Hepatocyte (in vitro differentiated cells): ENCODE results near the gene FMNL2. TPM values are rescaled to one million over a fixed set of nuclear protein-coding genes. Genes with fewer than 3 reads are reported as not detected.
A peak's percentile ranks its signal among the peaks of the same experiment; 100 is the strongest.

Experiments used
- DNase-seq: peaks from one replicate; pipeline ENCODE4 v3.0.0-alpha.2; 2016; ENCODE audit warnings: low spot score
- H2AFZ ChIP-seq: fragments of 200-600 bp; sonication (generic); 2 replicates; pipeline ENCODE4 v1.6.0; 2016; ENCODE audit warnings: antibody characterized with exemption, mild to moderate bottlenecking
- H3K27ac ChIP-seq: fragments of 200-600 bp; sonication (generic); 2 replicates; pipeline ENCODE4 v1.5.1; 2016; ENCODE audit warnings: mild to moderate bottlenecking
- H3K27me3 ChIP-seq: fragments of 200-600 bp; sonication (generic); 2 replicates; pipeline ENCODE4 v1.6.1; 2016
- H3K36me3 ChIP-seq: fragments of 200-600 bp; sonication (generic); replicated peaks from 2 replicates; pipeline ENCODE4 v1.5.1; 2016; ENCODE audit warnings: low read depth; ENCODE audit not compliant: insufficient read depth
- H3K4me1 ChIP-seq: fragments of 200-600 bp; sonication (generic); 2 replicates; pipeline ENCODE4 v1.5.1; 2016; ENCODE audit warnings: mild to moderate bottlenecking, moderate library complexity; ENCODE audit not compliant: insufficient read depth
- H3K4me2 ChIP-seq: fragments of 200-600 bp; sonication (generic); 2 replicates; pipeline ENCODE4 v1.6.0; 2016
- H3K4me3 ChIP-seq: fragments of 200-600 bp; sonication (generic); 2 replicates; pipeline ENCODE4 v1.5.1; 2016; ENCODE audit warnings: mild to moderate bottlenecking
- H3K79me2 ChIP-seq: fragments of 200-600 bp; sonication (generic); 2 replicates; pipeline ENCODE4 v1.6.0; 2017; ENCODE audit warnings: mild to moderate bottlenecking
- H3K9me2 ChIP-seq: fragments of 200-600 bp; sonication (generic); replicated peaks from 2 replicates; pipeline ENCODE4 v1.6.0; 2017; ENCODE audit warnings: mild to moderate bottlenecking; ENCODE audit not compliant: insufficient read depth
- H3K9me3 ChIP-seq: fragments of 200-600 bp; sonication (generic); 2 replicates; pipeline ENCODE4 v1.5.1; 2016; ENCODE audit warnings: low read depth, mild to moderate bottlenecking
- H4K20me1 ChIP-seq: fragments of 200-600 bp; sonication (generic); 2 replicates; pipeline ENCODE4 v1.6.0; 2016; ENCODE audit warnings: mild to moderate bottlenecking; ENCODE audit not compliant: insufficient read depth, poor library complexity, severe bottlenecking
- EZH2 ChIP-seq: fragments of 200-600 bp; sonication (generic); IDR thresholded peaks from 2 replicates; pipeline ENCODE4 v1.6.1; 2016; ENCODE audit warnings: antibody characterized with exemption, mild to moderate bottlenecking, borderline replicate concordance
- EZH2phosphoT487 ChIP-seq: fragments of 200-600 bp; sonication (generic); IDR thresholded peaks from one replicate; pipeline ENCODE4 v1.6.1; 2018; ENCODE audit warnings: antibody characterized with exemption, mild to moderate bottlenecking, low read depth, moderate library complexity; ENCODE audit not compliant: unreplicated experiment, severe bottlenecking
- WGBS: methylation state at CpG from one replicate; pipeline ENCODE4 v1.1.6; 2016; ENCODE audit warnings: low lambda C conversion rate; ENCODE audit errors: missing lambda C conversion rate; 5-methylcytosine and 5-hydroxymethylcytosine counted together
- polyA plus RNA-seq: library from polyadenylated mRNA; unstranded; fragments of >200 nt; fragmentation: Nextera tagmentation; extraction: Ambion mirVana; gene quantifications from 2 replicates; pipeline ENCODE4 v1.2.1, GENCODE V29; 2016
- total RNA-seq: library from RNA; depleted of rRNA; stranded (reverse); fragments of >200 nt; gene quantifications from 2 replicates; pipeline ENCODE4 v1.2.3, GENCODE V29; 2014
- TF ChIP-seq, protein P1 (sequence below): fragments of 200-600 bp; sonication (generic); IDR thresholded peaks from 2 replicates; pipeline ENCODE4 v1.5.1; 2016; ENCODE audit warnings: antibody characterized with exemption, mild to moderate bottlenecking; ENCODE audit not compliant: poor library complexity

Gene FMNL2
- total and polyA plus RNA-seq, 2 experiments from 2014 or later: 11.7 to 53.6 TPM

DNA sequence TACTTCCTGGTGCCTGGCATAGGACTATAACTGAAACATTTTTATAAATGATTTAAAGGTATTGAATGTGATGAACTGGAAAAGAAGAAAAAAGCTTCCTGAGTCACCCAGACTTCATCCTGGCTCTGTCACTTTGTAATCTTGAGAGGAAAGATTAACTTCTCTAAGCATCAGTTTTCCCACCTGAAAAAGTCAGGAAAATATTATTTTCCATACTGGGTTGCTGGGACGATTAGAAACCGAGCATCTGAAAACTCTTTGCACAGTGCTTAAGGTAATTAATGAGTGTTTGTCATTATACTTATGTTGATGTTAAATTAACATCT lies 71.8 kb downstream of the FMNL2 start:
- DNase-seq: no peak
- Histone ChIP-seq H3K79me2 (peaks cover 93% of the 10 kb centered on the region), H3K9me3 (no peaks in the 10 kb centered on the region), H3K4me3 (no peak overlapping the region), H3K4me1 (peaks cover 20% of the 10 kb centered on the region), H2AFZ (no peak overlapping the region), H4K20me1 (peaks cover 5% of the 10 kb centered on the region), H3K4me2 (peak overlapping the region; percentile 63), H3K9me2 (no peaks in the 10 kb centered on the region), H3K36me3 (no peaks in the 10 kb centered on the region), H3K27ac (peak overlapping the region; percentile 61), H3K27me3 (no peaks in the 10 kb centered on the region)
- TF ChIP-seq EZH2phosphoT487: no peak
- TF ChIP-seq EZH2: no peak
- TF ChIP-seq, protein P1, sequence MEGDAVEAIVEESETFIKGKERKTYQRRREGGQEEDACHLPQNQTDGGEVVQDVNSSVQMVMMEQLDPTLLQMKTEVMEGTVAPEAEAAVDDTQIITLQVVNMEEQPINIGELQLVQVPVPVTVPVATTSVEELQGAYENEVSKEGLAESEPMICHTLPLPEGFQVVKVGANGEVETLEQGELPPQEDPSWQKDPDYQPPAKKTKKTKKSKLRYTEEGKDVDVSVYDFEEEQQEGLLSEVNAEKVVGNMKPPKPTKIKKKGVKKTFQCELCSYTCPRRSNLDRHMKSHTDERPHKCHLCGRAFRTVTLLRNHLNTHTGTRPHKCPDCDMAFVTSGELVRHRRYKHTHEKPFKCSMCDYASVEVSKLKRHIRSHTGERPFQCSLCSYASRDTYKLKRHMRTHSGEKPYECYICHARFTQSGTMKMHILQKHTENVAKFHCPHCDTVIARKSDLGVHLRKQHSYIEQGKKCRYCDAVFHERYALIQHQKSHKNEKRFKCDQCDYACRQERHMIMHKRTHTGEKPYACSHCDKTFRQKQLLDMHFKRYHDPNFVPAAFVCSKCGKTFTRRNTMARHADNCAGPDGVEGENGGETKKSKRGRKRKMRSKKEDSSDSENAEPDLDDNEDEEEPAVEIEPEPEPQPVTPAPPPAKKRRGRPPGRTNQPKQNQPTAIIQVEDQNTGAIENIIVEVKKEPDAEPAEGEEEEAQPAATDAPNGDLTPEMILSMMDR: no peak
- 47% methylated on average over 2 of the region's 2 CpGs for WGBS

DNA sequence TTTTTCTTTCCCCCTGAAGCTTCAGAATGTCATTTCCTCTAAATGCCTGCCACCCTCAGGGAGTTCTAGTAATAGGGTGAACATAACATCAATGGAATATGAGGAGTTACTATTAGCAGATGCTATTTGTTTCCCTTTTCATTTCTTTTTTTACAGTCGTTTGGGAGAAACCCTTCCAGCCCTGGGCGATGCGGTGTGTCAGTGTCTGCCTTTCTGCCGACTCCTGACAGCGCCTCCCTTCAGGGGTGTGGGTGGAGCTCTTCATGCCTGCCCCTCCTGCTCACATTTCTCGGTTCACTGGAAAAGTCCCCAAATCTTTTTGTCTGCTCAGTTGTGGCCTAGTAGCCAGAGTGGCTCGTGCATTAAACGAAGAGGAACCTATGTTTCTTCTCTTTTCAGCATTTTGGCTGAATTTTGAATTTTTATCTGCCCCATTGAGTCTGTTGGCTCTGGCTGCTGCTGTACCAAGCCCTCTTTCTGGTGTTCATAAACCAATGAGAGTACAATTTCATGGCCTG lies 72.3 kb downstream of the FMNL2 start:
- no peaks in the 10 kb centered on the region for H3K27me3 ChIP-seq
- no peak overlapping the region for H2AFZ ChIP-seq
- H3K9me2 ChIP-seq: no peaks in the 10 kb centered on the region
- peaks cover 92% of the 10 kb centered on the region for H3K79me2 ChIP-seq
- H3K4me1 ChIP-seq: peaks cover 20% of the 10 kb centered on the region
- H3K27ac ChIP-seq: peak overlapping the region; percentile 61
- TF ChIP-seq EZH2phosphoT487: no peak
- TF ChIP-seq, protein P1: no peak
- TF ChIP-seq EZH2: no peak
- H3K9me3 ChIP-seq: no peaks in the 10 kb centered on the region
- H3K4me2 ChIP-seq: peak overlapping the region; percentile 63
- peaks cover 5% of the 10 kb centered on the region for H4K20me1 ChIP-seq
- peak; percentile 70 for DNase-seq
- no peaks in the 10 kb centered on the region for H3K36me3 ChIP-seq
- WGBS: 7% methylated on average over 8 of the region's 8 CpGs
- H3K4me3 ChIP-seq: no peak overlapping the region

DNA sequence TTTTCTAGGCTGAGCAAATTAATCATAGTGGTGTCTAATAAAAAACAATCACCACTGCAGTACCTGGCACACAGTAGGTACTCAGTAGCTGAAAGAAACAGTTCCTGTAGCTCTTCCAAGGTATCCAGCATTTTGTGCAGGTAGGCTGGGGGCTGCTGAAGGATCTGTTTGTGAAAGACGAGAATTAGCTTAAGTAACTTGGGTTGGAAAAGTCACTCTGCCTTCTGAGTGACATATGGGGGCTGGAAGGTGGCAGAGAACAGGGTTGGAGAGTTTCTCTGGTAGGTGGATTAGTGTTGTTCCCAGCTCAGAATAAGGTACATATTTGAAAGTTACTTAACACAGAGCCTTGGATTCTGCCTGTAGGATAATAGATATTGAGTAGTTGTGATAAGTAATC lies 72.8 kb downstream of the FMNL2 start:
- H3K9me3 ChIP-seq: no peaks in the 10 kb centered on the region
- no peak for DNase-seq
- TF ChIP-seq EZH2 (no peak), EZH2phosphoT487 (no peak)
- TF ChIP-seq, protein P1: no peak
- H4K20me1 ChIP-seq: peaks cover 5% of the 10 kb centered on the region
- WGBS: 81% methylated on average over 1 of the region's 1 CpG
- H3K27ac ChIP-seq: peak overlapping the region; percentile 61
- no peaks in the 10 kb centered on the region for H3K36me3 ChIP-seq
- H2AFZ ChIP-seq: no peak overlapping the region
- no peaks in the 10 kb centered on the region for H3K9me2 ChIP-seq
- peaks cover 20% of the 10 kb centered on the region for H3K4me1 ChIP-seq
- no peak overlapping the region for H3K4me3 ChIP-seq
- H3K27me3 ChIP-seq: no peaks in the 10 kb centered on the region
- H3K79me2 ChIP-seq: peaks cover 92% of the 10 kb centered on the region
- peak overlapping the region; percentile 63 for H3K4me2 ChIP-seq
